GM23338 (cell line): ENCODE measurements around the gene GLP1R. TPM values are rescaled to one million over a fixed set of nuclear protein-coding genes. Genes with fewer than 3 reads are reported as not detected.

Experiments used
- EZH2phosphoT487 ChIP-seq: fragments of 200-600 bp; sonication (generic); IDR thresholded peaks from one replicate; pipeline ENCODE4 v1.8.1; 2018; ENCODE audit warnings: antibody characterized with exemption; ENCODE audit not compliant: unreplicated experiment
- JUNB ChIP-seq: IDR thresholded peaks from one replicate; pipeline ENCODE4 v1.6.1; 2016; ENCODE audit warnings: antibody characterized with exemption; ENCODE audit not compliant: unreplicated experiment
- POLR2AphosphoS5 ChIP-seq: IDR thresholded peaks from 2 replicates; pipeline ENCODE4 v1.6.1; 2016; ENCODE audit warnings: antibody characterized with exemption, low read depth
- STAT1 ChIP-seq: IDR thresholded peaks from one replicate; pipeline ENCODE4 v1.6.1; 2016; ENCODE audit warnings: antibody characterized with exemption; ENCODE audit not compliant: unreplicated experiment
- ZNF114 ChIP-seq: fragments of 250-450 bp; sonication (Bioruptor Pico); IDR thresholded peaks from 2 replicates; pipeline ENCODE4 v1.5.0; 2020; ENCODE audit warnings: mild to moderate bottlenecking, moderate library complexity
- ZNF331 ChIP-seq: fragments of 250-450 bp; sonication (Bioruptor Pico); IDR thresholded peaks from 2 replicates; pipeline ENCODE4 v1.5.0; 2020; ENCODE audit warnings: low read depth, mild to moderate bottlenecking, moderate library complexity
- polyA plus RNA-seq: library from polyadenylated mRNA; unstranded; fragments of >200 nt; fragmentation: Nextera tagmentation; extraction: Ambion mirVana; gene quantifications from 2 replicates; pipeline ENCODE4 v1.2.1, GENCODE V29; 2016
- total RNA-seq: library from RNA; depleted of rRNA; stranded (reverse); fragments of >200 nt; shearing (Covaris generic); gene quantifications from 2 replicates; pipeline ENCODE4 v1.2.3, GENCODE V29; 2014; rRNA removed
- TF ChIP-seq, protein P1 (sequence below), 2 experiments: fragments of 200-600 bp in 1 of 2; sonication (generic) in 1 of 2; conservative IDR thresholded peaks; 2 replicates each; pipeline versions ENCODE4 v1.5.1 to v1.6.1; 2016 to 2017; ENCODE audit warnings: antibody characterized with exemption in 2 of 2, low read depth in 2 of 2, mild to moderate bottlenecking in 2 of 2, moderate library complexity in 1 of 2
- TF ChIP-seq, protein P2 (sequence below): IDR thresholded peaks from 2 replicates; pipeline ENCODE4 v1.6.1; 2016; ENCODE audit warnings: antibody characterized with exemption
- TF ChIP-seq, protein P3 (sequence below): IDR thresholded peaks from one replicate; pipeline ENCODE4 v1.6.1; 2018; ENCODE audit warnings: antibody characterized with exemption; ENCODE audit not compliant: unreplicated experiment

Gene GLP1R
- total and polyA plus RNA-seq, 2 experiments from 2014 or later = 0.42 to 3.7 TPM

DNA sequence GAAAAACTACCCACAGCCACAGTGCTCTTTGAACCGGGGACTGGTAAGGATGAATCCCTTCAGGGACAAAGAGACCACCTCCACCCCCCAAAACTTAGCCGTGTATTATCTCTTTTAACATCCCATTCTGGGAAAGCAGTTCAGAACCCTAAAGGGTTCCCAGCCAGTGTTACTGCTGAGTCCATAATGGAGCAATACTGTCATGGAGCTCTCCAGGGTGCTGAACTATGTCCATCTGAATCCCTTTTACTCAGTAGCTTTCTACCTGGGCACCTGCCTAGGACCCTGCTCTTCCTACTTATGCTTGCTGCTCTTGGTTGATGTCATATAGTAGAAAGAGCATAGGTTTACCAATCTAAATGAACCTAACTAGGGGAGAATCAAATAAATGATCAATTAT, 88.7 kb downstream of the GLP1R start (continued):
- TF ChIP-seq, protein P1, sequence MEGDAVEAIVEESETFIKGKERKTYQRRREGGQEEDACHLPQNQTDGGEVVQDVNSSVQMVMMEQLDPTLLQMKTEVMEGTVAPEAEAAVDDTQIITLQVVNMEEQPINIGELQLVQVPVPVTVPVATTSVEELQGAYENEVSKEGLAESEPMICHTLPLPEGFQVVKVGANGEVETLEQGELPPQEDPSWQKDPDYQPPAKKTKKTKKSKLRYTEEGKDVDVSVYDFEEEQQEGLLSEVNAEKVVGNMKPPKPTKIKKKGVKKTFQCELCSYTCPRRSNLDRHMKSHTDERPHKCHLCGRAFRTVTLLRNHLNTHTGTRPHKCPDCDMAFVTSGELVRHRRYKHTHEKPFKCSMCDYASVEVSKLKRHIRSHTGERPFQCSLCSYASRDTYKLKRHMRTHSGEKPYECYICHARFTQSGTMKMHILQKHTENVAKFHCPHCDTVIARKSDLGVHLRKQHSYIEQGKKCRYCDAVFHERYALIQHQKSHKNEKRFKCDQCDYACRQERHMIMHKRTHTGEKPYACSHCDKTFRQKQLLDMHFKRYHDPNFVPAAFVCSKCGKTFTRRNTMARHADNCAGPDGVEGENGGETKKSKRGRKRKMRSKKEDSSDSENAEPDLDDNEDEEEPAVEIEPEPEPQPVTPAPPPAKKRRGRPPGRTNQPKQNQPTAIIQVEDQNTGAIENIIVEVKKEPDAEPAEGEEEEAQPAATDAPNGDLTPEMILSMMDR (conservative IDR thresholded peaks at IDR 0.05; ENCODE audit: low read depth in 2 of 2) = no peak
- no peak for TF ChIP-seq STAT1
- TF ChIP-seq JUNB = no peak
- no peak for TF ChIP-seq EZH2phosphoT487
- TF ChIP-seq, protein P2, sequence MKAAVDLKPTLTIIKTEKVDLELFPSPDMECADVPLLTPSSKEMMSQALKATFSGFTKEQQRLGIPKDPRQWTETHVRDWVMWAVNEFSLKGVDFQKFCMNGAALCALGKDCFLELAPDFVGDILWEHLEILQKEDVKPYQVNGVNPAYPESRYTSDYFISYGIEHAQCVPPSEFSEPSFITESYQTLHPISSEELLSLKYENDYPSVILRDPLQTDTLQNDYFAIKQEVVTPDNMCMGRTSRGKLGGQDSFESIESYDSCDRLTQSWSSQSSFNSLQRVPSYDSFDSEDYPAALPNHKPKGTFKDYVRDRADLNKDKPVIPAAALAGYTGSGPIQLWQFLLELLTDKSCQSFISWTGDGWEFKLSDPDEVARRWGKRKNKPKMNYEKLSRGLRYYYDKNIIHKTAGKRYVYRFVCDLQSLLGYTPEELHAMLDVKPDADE = no peak
- peak; percentile 25; the same call in 1 of the 2 replicates for TF ChIP-seq ZNF114 (CRISPR knock-in tag)
- TF ChIP-seq, protein P3, sequence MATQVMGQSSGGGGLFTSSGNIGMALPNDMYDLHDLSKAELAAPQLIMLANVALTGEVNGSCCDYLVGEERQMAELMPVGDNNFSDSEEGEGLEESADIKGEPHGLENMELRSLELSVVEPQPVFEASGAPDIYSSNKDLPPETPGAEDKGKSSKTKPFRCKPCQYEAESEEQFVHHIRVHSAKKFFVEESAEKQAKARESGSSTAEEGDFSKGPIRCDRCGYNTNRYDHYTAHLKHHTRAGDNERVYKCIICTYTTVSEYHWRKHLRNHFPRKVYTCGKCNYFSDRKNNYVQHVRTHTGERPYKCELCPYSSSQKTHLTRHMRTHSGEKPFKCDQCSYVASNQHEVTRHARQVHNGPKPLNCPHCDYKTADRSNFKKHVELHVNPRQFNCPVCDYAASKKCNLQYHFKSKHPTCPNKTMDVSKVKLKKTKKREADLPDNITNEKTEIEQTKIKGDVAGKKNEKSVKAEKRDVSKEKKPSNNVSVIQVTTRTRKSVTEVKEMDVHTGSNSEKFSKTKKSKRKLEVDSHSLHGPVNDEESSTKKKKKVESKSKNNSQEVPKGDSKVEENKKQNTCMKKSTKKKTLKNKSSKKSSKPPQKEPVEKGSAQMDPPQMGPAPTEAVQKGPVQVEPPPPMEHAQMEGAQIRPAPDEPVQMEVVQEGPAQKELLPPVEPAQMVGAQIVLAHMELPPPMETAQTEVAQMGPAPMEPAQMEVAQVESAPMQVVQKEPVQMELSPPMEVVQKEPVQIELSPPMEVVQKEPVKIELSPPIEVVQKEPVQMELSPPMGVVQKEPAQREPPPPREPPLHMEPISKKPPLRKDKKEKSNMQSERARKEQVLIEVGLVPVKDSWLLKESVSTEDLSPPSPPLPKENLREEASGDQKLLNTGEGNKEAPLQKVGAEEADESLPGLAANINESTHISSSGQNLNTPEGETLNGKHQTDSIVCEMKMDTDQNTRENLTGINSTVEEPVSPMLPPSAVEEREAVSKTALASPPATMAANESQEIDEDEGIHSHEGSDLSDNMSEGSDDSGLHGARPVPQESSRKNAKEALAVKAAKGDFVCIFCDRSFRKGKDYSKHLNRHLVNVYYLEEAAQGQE = peak; percentile 92
- TF ChIP-seq POLR2AphosphoS5 = no peak
- TF ChIP-seq ZNF331 (CRISPR knock-in tag) = no peak

Other genes starting within 250 kb of the GLP1R start
- 9.5 and 10.0 TPM in 2 replicates for gene SAYSD1, start 66.4 kb downstream of the GLP1R start, total RNA-seq
- 8.2 and 9.2 TPM in 2 replicates for gene SAYSD1, start 66.4 kb downstream of the GLP1R start, polyA plus RNA-seq
- gene KCNK5, start 180.7 kb downstream of the GLP1R start, total RNA-seq = 54.8 and 57.4 TPM in 2 replicates
- gene KCNK5, start 180.7 kb downstream of the GLP1R start, polyA plus RNA-seq = 9.5 and 9.7 TPM in 2 replicates